Embryonic facial prominence (tissue), 1 donor: ENCODE results near the gene LRRC53.
A peak's percentile ranks its signal among the peaks of the same experiment; 100 is the strongest.

Source experiments
- DNase-seq: peaks from one replicate; pipeline ENCODE4 v3.0.0-alpha.2; 2016; ENCODE audit errors: extremely low spot score

The LRRC53 gene

GRCh38 chr1:74496669-74497068, 15.7 kb downstream of the LRRC53 start:
- DNase-seq = no peak

GRCh38 chr1:74486036-74486435, 26.4 kb downstream of the LRRC53 start:
- DNase-seq = no peak

GRCh38 chr1:74485622-74486021, 26.8 kb downstream of the LRRC53 start:
- no peak for DNase-seq

GRCh38 chr1:74481607-74482006, 30.8 kb downstream of the LRRC53 start:
- DNase-seq = no peak

- no peak for DNase-seq
These were observed 32.3 kb downstream of the LRRC53 start for GRCh38 chr1:74480068-74480467.

GRCh38 chr1:74478979-74479378, 33.4 kb downstream of the LRRC53 start:
- DNase-seq = no peak

GRCh38 chr1:74474585-74474984, 37.8 kb downstream of the LRRC53 start:
- DNase-seq = no peak

- DNase-seq = no peak
These were observed 40.9 kb downstream of the LRRC53 start for GRCh38 chr1:74471470-74471869.

- DNase-seq = no peak
These were observed 41.5 kb downstream of the LRRC53 start for GRCh38 chr1:74470936-74471335.

- no peak for DNase-seq
These were observed 42.2 kb downstream of the LRRC53 start for GRCh38 chr1:74470251-74470650.

GRCh38 chr1:74468982-74469603, 43.3 kb downstream of the LRRC53 start:
- peak; percentile 33 for DNase-seq

GRCh38 chr1:74467786-74468377, 44.5 kb downstream of the LRRC53 start:
- no peak for DNase-seq

- no peak for DNase-seq
These were observed 47.2 kb downstream of the LRRC53 start for GRCh38 chr1:74465193-74465681.

GRCh38 chr1:74464037-74464436, 48.4 kb downstream of the LRRC53 start:
- DNase-seq = no peak

GRCh38 chr1:74463333-74463988, 49.0 kb downstream of the LRRC53 start:
- DNase-seq = no peak

- no peak for DNase-seq
These were observed 55.2 kb downstream of the LRRC53 start for GRCh38 chr1:74457253-74457652.

- DNase-seq = no peak
These were observed 57.0 kb downstream of the LRRC53 start for GRCh38 chr1:74455390-74455789.

- no peak for DNase-seq
These were observed 59.1 kb downstream of the LRRC53 start for GRCh38 chr1:74453277-74453676.

- DNase-seq = no peak
These were observed 60.4 kb downstream of the LRRC53 start for GRCh38 chr1:74452035-74452434.

- DNase-seq = no peak
These were observed 75.4 kb downstream of the LRRC53 start for GRCh38 chr1:74437035-74437434.

GRCh38 chr1:74436078-74436477, 76.3 kb downstream of the LRRC53 start:
- no peak for DNase-seq

- no peak for DNase-seq
These were observed 78.1 kb downstream of the LRRC53 start for GRCh38 chr1:74434321-74434720.

- no peak for DNase-seq
These were observed 80.1 kb downstream of the LRRC53 start for GRCh38 chr1:74432325-74432724.
